ENCODE results near the gene NRP1. TPM values are rescaled to one million over a fixed set of nuclear protein-coding genes. Genes with fewer than 3 reads are reported as not detected.
A peak's percentile ranks its signal among the peaks of the same experiment; 100 is the strongest.

NRP1 gene
- total RNA-seq, 1 donor from 2014 or later = 249 TPM

DNA sequence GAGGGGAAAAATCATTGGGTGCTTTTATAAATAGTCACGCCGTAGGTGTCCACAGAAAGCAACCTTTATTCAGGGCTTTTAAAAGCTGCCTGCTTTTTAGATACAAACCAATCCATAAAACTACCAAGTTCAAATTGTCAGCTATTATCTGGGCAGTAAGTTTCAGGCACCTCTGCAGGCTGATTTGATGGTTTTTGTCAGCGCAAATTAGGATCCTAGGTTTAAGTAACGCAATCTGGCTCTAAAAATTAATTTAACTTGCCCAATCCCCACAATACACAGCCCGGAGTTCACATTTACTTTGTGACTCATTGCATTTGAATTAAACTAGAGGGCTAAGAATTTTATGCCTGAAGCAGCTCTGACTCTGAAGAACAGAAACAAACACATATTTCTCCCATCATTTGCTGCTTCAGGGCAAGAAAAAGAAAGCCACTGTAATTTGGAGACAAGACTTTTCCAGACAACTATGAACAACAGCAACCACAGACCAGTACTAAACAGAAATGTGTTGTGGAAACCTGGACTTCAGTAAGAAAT lies 43.3 kb downstream of the NRP1 start:
- no peak for DNase-seq (ENCODE audit: low read depth, low spot score)

GRCh38 chr10:33290321-33291052 lies 44.0 kb downstream of the NRP1 start:
- no peak for DNase-seq (ENCODE audit: low read depth, low spot score)

DNA sequence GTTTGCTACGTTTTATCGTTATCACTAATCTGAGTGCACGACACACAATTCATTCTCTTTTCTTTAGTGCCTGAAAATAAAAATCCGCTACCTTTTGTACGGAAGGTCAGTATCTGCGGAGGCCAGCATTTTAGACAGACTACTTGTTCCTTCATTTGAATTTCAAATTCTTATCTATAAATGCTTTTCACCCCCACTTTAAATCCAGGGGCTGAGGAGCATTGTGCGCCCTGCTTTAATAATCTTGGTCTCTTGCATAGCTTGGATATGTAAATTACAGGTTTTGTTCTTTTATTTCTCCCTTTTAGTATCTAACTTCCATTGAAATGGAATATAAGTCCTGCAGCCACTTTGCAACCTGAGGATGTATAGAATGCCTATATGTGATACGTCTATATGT lies 44.7 kb downstream of the NRP1 start:
- DNase-seq (ENCODE audit: low read depth, low spot score) = no peak

GRCh38 chr10:33288127-33288526 lies 46.3 kb downstream of the NRP1 start:
- no peak for DNase-seq (ENCODE audit: low read depth, low spot score)

- DNase-seq (ENCODE audit: low read depth, low spot score) = no peak
Measured at GRCh38 chr10:33287112-33287511, 47.4 kb downstream of the NRP1 start.

DNA sequence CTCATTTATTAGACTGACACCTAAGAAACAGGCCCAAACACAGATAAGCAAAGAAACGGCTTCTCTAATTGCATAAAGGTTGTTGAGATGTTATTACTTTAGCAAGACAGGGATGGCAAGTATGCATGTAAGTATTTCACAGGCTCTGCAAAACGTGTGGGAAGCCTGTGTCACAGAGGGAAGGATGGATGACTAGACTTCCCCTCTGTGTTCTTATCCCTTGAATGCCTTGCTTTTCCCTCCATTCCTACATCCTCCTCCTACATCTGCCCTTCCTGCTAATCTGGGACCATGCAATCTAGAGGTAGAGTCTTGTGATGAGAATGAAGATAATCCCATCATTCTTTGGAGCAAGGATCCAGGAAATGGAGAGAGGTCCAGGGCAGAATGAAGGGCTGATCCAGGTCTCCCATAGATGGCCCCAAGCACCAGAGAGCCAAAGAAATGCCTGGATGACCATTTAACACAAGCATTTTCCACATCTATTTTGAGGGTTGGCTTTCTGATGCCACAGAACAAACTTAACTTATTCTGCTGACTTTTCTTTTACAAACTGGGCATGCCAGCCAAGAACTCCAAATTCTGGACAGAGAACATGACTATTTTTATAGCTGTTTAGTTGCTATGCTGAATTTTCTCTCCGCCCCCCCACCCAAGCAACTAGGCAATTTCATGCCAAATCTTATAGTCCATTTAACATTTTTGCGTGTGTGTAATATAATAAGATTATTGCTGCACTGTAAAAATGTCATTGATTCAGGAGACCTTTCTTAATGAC lies 48.1 kb downstream of the NRP1 start:
- DNase-seq (ENCODE audit: low read depth, low spot score) = peak; percentile 59

DNA sequence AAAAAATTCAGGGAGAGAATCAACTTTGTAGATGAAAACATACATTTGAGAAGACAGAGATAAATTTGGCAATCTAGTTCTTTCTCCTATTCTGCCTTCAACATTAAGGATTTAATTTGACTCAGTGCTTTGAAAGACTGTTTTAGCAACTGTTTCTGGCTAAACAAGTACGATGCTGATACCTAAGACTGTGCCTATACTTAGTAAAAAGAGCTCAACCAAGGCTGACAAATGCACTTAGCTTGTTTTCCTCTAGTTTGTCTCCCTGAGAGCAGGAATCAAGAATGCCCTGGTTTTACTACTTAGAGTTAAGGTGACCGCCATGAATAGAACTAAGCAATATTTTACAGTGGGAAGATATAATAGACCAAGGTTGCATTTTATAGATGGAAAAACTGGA lies 49.5 kb downstream of the NRP1 start:
- DNase-seq (ENCODE audit: low read depth, low spot score) = no peak

- no peak for DNase-seq (ENCODE audit: low read depth, low spot score)
Measured at GRCh38 chr10:33279811-33280602, 54.5 kb downstream of the NRP1 start.

- no peak for DNase-seq (ENCODE audit: low read depth, low spot score)
Measured at GRCh38 chr10:33279276-33279675, 55.2 kb downstream of the NRP1 start.

DNA sequence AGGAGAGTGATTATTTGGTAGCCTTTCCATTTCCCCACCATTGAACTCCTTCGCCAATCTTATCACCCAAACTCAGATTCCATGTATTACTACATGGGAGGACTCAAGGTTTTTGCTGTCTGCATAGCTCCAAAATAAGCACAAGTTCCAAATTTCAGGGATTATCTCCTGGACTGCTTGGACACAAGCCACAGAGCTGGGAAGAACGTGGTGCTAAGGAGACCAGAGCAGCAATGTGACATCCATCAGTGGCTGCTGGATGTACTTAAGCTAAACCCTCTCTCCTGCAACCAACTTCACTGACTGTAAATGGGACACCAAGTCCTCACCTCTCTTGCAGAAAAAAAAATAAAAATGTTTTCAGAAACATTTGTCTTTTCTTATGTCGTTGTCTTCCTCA lies 56.3 kb downstream of the NRP1 start:
- DNase-seq (ENCODE audit: low read depth, low spot score) = no peak

DNA sequence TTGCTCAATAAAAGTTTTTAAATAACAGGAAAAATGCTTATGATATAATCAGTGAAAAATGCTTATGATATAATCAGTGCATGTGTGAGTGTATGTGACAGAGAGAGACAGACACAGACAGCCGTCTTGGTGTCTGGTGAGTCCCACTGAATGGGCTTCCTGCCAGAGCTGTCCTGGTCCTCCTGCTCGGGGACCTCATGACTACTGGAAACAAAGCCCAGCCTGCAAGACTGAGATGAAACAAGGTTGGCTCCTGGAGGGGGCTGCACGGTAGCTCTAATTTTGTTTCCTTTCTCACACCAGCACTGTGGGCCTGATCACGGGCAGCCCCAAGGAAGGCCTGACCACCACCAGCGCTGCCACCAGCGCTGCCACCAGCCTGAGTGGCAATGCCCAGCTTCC lies 57.3 kb downstream of the NRP1 start:
- peak; percentile 27 for DNase-seq (ENCODE audit: low read depth, low spot score)

- no peak for DNase-seq (ENCODE audit: low read depth, low spot score)
Measured at GRCh38 chr10:33276282-33276923, 58.1 kb downstream of the NRP1 start.

DNA sequence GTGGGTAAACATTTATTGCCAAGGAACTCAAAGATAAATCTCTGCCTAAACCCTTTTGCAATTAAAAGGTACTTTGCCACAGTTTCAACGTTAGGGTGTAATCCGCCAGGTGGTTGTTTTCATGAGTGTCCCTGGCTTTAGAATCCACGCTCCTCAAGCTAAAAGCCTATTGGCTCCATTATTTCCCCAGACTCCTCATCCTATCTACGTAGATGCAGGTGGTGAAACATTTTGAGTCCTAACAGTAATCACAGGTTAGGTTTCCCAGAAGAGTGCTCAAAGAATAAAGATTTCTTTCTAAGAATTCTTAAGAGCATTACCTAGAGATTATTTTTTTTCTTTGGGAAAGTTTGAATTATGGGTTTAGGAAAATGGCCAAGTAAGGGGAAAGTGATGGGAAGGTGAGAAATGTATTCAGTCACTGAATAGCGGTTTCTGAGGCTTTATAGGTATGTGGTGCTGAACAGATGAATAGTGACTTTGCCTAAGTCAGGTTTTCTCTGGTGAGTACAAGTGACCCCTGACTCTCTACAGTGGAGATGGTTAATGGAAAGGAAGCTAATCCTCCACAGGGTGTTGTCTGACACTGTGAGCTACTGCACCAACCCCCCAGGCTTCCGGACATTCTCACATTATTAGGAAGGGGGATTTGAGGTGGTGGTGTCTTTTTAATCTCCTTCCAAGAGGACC lies 60.2 kb downstream of the NRP1 start:
- DNase-seq (ENCODE audit: low read depth, low spot score) = no peak

DNA sequence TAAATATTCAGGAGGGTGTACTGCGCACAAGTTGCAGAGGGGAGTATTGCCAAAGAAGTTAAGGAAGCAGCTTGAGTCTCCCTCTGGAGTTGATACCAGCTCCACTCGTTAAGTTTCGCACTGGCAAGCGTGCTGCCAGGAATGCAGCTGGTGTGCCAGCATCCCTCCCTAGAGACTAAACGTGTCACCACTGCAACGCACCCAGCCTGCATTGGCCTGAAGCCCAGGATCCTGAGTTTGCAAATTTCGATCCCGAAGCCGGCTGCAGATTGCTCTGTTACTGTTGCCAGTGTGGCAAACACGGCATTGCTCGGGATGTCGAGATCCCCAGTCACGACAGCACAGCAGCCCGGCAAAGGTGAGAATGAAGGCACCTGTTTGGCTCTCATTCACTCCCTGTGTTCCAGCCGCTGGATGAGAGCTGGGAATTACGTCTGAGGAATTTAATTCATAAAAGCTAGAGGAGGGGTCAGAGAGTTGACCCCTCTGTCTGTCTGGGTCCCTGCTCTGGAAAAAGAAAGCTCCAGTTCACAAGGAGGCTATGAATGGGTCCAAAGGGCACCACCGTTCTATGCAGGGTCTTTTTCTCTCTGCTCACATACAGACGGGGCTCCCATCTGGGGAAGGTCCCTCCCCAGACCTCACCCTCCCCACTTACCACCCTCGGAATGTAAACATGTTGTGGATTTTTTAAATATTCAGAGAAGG lies 61.0 kb downstream of the NRP1 start:
- DNase-seq (ENCODE audit: low read depth, low spot score) = peak; percentile 90

DNA sequence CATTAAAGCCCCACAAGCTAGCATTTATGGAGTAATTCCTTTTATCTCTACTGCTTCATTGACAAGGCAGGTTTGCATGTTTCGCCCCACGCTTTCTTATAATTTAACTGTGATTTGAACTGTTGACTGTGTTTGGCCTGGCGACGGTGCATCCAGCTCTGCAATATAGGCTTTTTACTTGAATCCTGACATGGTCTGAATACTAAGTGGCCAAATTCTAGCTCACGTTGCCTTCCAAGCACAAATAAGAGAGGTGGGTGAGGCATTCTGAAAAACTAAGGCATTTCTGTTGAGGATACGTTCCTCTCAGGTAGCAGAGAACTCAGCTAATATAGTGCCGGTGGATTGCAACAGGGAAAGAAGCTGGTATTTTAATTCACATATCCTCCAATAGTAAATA lies 61.8 kb downstream of the NRP1 start:
- DNase-seq (ENCODE audit: low read depth, low spot score) = no peak

- DNase-seq (ENCODE audit: low read depth, low spot score) = no peak
Measured at GRCh38 chr10:33271969-33272583, 62.4 kb downstream of the NRP1 start.

GRCh38 chr10:33270971-33271370 lies 63.5 kb downstream of the NRP1 start:
- no peak for DNase-seq (ENCODE audit: low read depth, low spot score)

DNA sequence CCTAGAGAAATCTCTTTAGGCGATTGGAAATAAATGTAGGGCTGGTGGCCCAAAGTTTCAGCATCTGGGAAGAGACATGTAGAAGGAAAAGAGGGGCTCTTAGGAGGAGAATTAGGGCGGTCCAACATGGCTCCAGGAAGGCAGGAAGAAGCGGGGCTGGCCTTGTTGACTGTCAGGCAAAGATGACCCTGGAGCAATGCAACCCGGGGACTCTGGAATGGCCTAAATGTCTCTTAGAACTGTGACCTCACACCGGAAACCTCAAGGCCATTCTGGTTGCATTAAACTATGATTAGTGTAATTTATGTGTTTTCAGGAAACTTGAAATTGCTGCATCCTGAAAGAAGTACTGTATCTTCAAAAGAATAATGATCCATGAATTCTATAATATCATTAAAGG lies 66.8 kb downstream of the NRP1 start:
- DNase-seq (ENCODE audit: low read depth, low spot score) = no peak

GRCh38 chr10:33265621-33266020 lies 68.8 kb downstream of the NRP1 start:
- no peak for DNase-seq (ENCODE audit: low read depth, low spot score)

DNA sequence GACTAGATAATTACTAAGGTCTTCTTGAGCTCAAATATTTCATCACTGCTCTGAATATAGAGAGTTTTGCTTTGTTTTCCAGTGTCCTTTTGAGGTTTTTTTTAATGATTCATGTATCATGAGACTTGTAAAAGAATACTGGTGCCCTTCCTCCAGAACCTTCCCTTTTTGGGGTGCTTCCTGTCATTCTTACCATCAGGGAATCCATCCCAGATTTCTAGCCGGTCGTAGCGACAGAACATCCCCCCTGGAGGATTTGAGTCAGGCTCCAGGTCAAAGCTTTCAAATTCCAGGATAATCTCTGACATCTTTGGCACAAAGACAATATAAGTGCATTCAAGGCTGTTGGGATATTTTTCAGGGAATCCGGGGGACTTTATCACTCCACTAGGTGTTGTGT lies 71.0 kb downstream of the NRP1 start:
- peak; percentile 71 for DNase-seq (ENCODE audit: low read depth, low spot score)

All from pulmonary artery endothelial cell (primary cell).